A673 (cell line): ENCODE data around the gene CNOT2. TPM values are rescaled to one million over a fixed set of nuclear protein-coding genes. Genes with fewer than 3 reads are reported as not detected.

Experiments
- BruUV-seq: library from RNA; stranded (reverse); fragments of 400-500 nt; replicated peaks from 2 replicates; lab custom pipeline; 2021; lab: Mats Ljungman, UMichigan
- CTCF ChIA-PET: fragments of 300-600 bp; sonication (Branson Sonifier 250); formaldehyde crosslinking; loops from one replicate; lab custom pipeline; 2022; ENCODE audit warnings: antibody characterized with exemption; lab: Charles Lee
- POLR2A ChIA-PET: fragments of 300-600 bp; sonication (Branson Sonifier 250); formaldehyde crosslinking; loops from one replicate; lab custom pipeline; 2022; ENCODE audit warnings: antibody characterized with exemption; ENCODE audit not compliant: low non-redundant PET; lab: Charles Lee
- DNase-seq: peaks from one replicate; pipeline ENCODE4 v3.0.0-alpha.2; 2015; ENCODE audit warnings: low spot score
- H3K27ac ChIP-seq: fragments of 200-600 bp; sonication (generic); 2 replicates; pipeline ENCODE4 v1.5.1; 2016; ENCODE audit warnings: mixed run types, low read depth, mild to moderate bottlenecking, mixed read lengths, antibody characterized with exemption, low read length; ENCODE audit not compliant: poor library complexity, severe bottlenecking
- H3K27me3 ChIP-seq: fragments of 200-600 bp; sonication (generic); replicated peaks from 2 replicates; pipeline ENCODE4 v1.6.1; 2017; ENCODE audit warnings: mixed run types, low read depth, mild to moderate bottlenecking, mixed read lengths, antibody characterized with exemption, low read length; ENCODE audit not compliant: insufficient read depth, poor library complexity
- H3K36me3 ChIP-seq: fragments of 200-600 bp; sonication (generic); 2 replicates; pipeline ENCODE4 v1.6.1; 2016; ENCODE audit warnings: mixed run types, mild to moderate bottlenecking, mixed read lengths, antibody characterized with exemption, low read length; ENCODE audit not compliant: insufficient read depth, poor library complexity, severe bottlenecking
- H3K4me1 ChIP-seq: fragments of 200-600 bp; sonication (generic); 2 replicates; pipeline ENCODE4 v1.6.1; 2017; ENCODE audit warnings: mixed run types, mild to moderate bottlenecking, mixed read lengths, antibody characterized with exemption, low read length; ENCODE audit not compliant: insufficient read depth, poor library complexity, severe bottlenecking
- H3K4me3 ChIP-seq: fragments of 200-600 bp; sonication (generic); 2 replicates; pipeline ENCODE4 v1.5.1; 2016; ENCODE audit warnings: low read depth, mixed run types, mild to moderate bottlenecking, mixed read lengths, low read length; ENCODE audit not compliant: poor library complexity, severe bottlenecking
- H3K9me3 ChIP-seq: fragments of 200-600 bp; sonication (generic); 2 replicates; pipeline ENCODE4 v1.6.1; 2016; ENCODE audit warnings: mixed run types, low read depth, mild to moderate bottlenecking, mixed read lengths, antibody characterized with exemption, low read length; ENCODE audit not compliant: poor library complexity, severe bottlenecking
- CTCF ChIP-seq: fragments of 300-800, 200-600 bp; sonication (generic); conservative IDR thresholded peaks from 2 replicates; pipeline ENCODE4 v1.5.1; 2017; ENCODE audit warnings: low read depth, mild to moderate bottlenecking, antibody characterized with exemption, low read length, moderate library complexity, mixed read lengths
- EZH2 ChIP-seq: fragments of 200-600 bp; sonication (generic); IDR thresholded peaks from 2 replicates; pipeline ENCODE4 v1.6.1; 2017; ENCODE audit warnings: borderline replicate concordance, low read depth, mild to moderate bottlenecking, mixed read lengths, antibody characterized with exemption, low read length; ENCODE audit not compliant: poor library complexity, severe bottlenecking
- intact Hi-C: fragments of 100-400 bp; cut with micrococcal nuclease; formaldehyde crosslinking; loops from one replicate; pipeline ENCODE4 v1.10.0; 2022; ENCODE audit not compliant: unreplicated experiment
- total RNA-seq: library from RNA; stranded (reverse); gene quantifications from 2 replicates; pipeline ENCODE4 v1.2.3, GENCODE V29; 2021

CNOT2 gene
- total RNA-seq, 1 experiment from 2014 or later: 89.0 TPM

- intact Hi-C loops: no loop called here
- ChIA-PET POLR2A (no interaction called here), CTCF (no interaction called here)
- no peak for DNase-seq
- Histone ChIP-seq H3K27ac (no peak overlapping the region), H3K36me3 (peaks cover 5% of the 10 kb centered on the region), H3K4me1 (peaks cover 65% of the 10 kb centered on the region), H3K4me3 (no peak overlapping the region), H3K27me3 (no peaks in the 10 kb centered on the region), H3K9me3 (no peaks in the 10 kb centered on the region)
- BruUV-seq: no TSS peak
- no peak for TF ChIP-seq CTCF
- TF ChIP-seq EZH2: no peak
These were observed 8.4 kb downstream of the CNOT2 start for GRCh38 chr12:70251661-70252060.

GRCh38 chr12:70252832-70253231 lies 9.6 kb downstream of the CNOT2 start:
- Histone ChIP-seq H3K36me3 (peaks cover 5% of the 10 kb centered on the region), H3K9me3 (no peaks in the 10 kb centered on the region), H3K27ac (no peak overlapping the region), H3K4me3 (no peak overlapping the region), H3K27me3 (no peaks in the 10 kb centered on the region), H3K4me1 (peaks cover 68% of the 10 kb centered on the region)
- POLR2A ChIA-PET: no interaction called here
- TF ChIP-seq EZH2 (no peak), CTCF (no peak)
- BruUV-seq: no TSS peak
- intact Hi-C loops: no loop called here
- no peak for DNase-seq
- CTCF ChIA-PET: interaction anchor here (0.6 kb wide), 1 partner anchor 9 kb away, joined by 4 read pairs; the partner anchor contains the start of gene CNOT2

DNA sequence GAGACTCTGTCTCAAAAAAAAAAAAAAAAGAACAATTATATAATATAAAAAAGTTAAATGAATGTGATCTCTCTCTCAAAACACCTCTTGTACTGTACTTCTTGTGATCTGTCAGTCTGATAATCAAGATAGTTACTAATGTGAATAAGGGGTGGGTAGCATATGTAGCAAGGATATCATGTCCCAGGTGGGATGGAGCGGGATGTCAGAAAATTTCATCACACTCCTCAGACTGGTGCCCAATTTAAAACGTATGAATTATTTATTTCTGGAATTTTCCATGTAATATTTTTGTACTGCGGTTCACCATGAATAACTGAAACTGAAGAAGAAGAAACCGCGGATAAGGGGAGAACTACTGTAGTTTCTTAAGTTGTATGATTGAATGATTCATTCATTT lies 11.0 kb downstream of the CNOT2 start:
- ChIA-PET CTCF (no interaction called here), POLR2A (no interaction called here)
- no peaks in the 10 kb centered on the region for H3K27me3 ChIP-seq
- H3K9me3 ChIP-seq: no peaks in the 10 kb centered on the region
- H3K36me3 ChIP-seq: peaks cover 5% of the 10 kb centered on the region
- no peak for DNase-seq
- H3K27ac ChIP-seq: peak overlapping the region; percentile 71
- TF ChIP-seq CTCF: no peak
- TF ChIP-seq EZH2: no peak
- H3K4me3 ChIP-seq: no peak overlapping the region
- intact Hi-C loops: no loop called here
- no TSS peak for BruUV-seq
- peaks cover 62% of the 10 kb centered on the region for H3K4me1 ChIP-seq
